Measurements from ENCODE around the gene SLCO1A2. TPM values are rescaled to one million over a fixed set of nuclear protein-coding genes. Genes with fewer than 3 reads are reported as not detected.

The SLCO1A2 gene
- total RNA-seq, 1 donor from 2014 or later, result 23.9 TPM

GRCh38 chr12:21328578-21328977 lies 6.1 kb downstream of the SLCO1A2 start:
- Histone ChIP-seq H3K4me2 (no peak overlapping the region), H4K20me1 (ENCODE audit: low read depth) (no peaks in the 10 kb centered on the region), H3K4me1 (peaks cover 15% of the 10 kb centered on the region), H3K27ac (no peak overlapping the region), H3K4me3 (no peak overlapping the region), H3K27me3 (no peaks in the 10 kb centered on the region), H3F3A (ENCODE audit: low read depth) (no peaks in the 10 kb centered on the region), H3K79me2 (ENCODE audit: low read depth) (no peaks in the 10 kb centered on the region), H3K36me3 (peaks cover 14% of the 10 kb centered on the region), H3K9me3 (ENCODE audit: low read depth) (peaks cover 26% of the 10 kb centered on the region), H2AFZ (replicated peaks) (no peak overlapping the region), H3K9ac (no peak overlapping the region)
- Mint-ChIP-seq H3K27ac (no peak overlapping the region), H3K9me3 (peaks cover 37% of the 10 kb centered on the region), H3K27me3 (ENCODE audit: insufficient read depth, low read depth) (no peaks in the 10 kb centered on the region), H3K4me1 (no peaks in the 10 kb centered on the region), H3K4me3 (no peak overlapping the region), H3K36me3 (peaks cover 2% of the 10 kb centered on the region)
- TF ChIP-seq EZH2 (IDR thresholded peaks at IDR 0.05), result no peak
- TF ChIP-seq EZH2phosphoT487 (IDR thresholded peaks at IDR 0.05), result no peak
- no peak for TF ChIP-seq CTCF (IDR thresholded peaks at IDR 0.05)
- DNase-seq (ENCODE audit: low spot score), result no peak

- no peak overlapping the region for H2AFZ ChIP-seq (replicated peaks)
- H3K4me1 ChIP-seq, result peaks cover 15% of the 10 kb centered on the region
- peak overlapping the region; percentile 45 for H3K4me2 ChIP-seq
- H3K79me2 ChIP-seq (ENCODE audit: low read depth), result no peaks in the 10 kb centered on the region
- Mint-ChIP-seq H3K4me3 (no peak overlapping the region), H3K36me3 (no peaks in the 10 kb centered on the region), H3K4me1 (no peaks in the 10 kb centered on the region), H3K27me3 (ENCODE audit: insufficient read depth, low read depth) (peaks cover 2% of the 10 kb centered on the region), H3K9me3 (peaks cover 17% of the 10 kb centered on the region), H3K27ac (no peak overlapping the region)
- H3K36me3 ChIP-seq, result peaks cover 5% of the 10 kb centered on the region
- no peaks in the 10 kb centered on the region for H3F3A ChIP-seq (ENCODE audit: low read depth)
- peak overlapping the region; percentile 6 for H3K4me3 ChIP-seq
- peak; percentile 64 for DNase-seq (ENCODE audit: low spot score)
- H4K20me1 ChIP-seq (ENCODE audit: low read depth), result no peaks in the 10 kb centered on the region
- no peaks in the 10 kb centered on the region for H3K9me3 ChIP-seq (ENCODE audit: low read depth)
- H3K9ac ChIP-seq, result no peak overlapping the region
- no peak for TF ChIP-seq CTCF (IDR thresholded peaks at IDR 0.05)
- no peak for TF ChIP-seq EZH2 (IDR thresholded peaks at IDR 0.05)
- no peak for TF ChIP-seq EZH2phosphoT487 (IDR thresholded peaks at IDR 0.05)
- no peaks in the 10 kb centered on the region for H3K27me3 ChIP-seq
- H3K27ac ChIP-seq, result no peak overlapping the region
Observed at GRCh38 chr12:21324551-21324950, 10.2 kb downstream of the SLCO1A2 start.

- no peaks in the 10 kb centered on the region for H3K36me3 Mint-ChIP-seq
- Histone ChIP-seq H3F3A (ENCODE audit: low read depth) (no peaks in the 10 kb centered on the region), H3K36me3 (no peaks in the 10 kb centered on the region), H3K79me2 (ENCODE audit: low read depth) (no peaks in the 10 kb centered on the region), H3K27me3 (no peaks in the 10 kb centered on the region), H2AFZ (replicated peaks) (no peak overlapping the region), H3K4me3 (no peak overlapping the region), H3K4me2 (no peak overlapping the region), H3K9me3 (ENCODE audit: low read depth) (no peaks in the 10 kb centered on the region), H3K27ac (no peak overlapping the region), H4K20me1 (ENCODE audit: low read depth) (no peaks in the 10 kb centered on the region), H3K9ac (no peak overlapping the region), H3K4me1 (peaks cover 15% of the 10 kb centered on the region)
- H3K4me1 Mint-ChIP-seq, result no peaks in the 10 kb centered on the region
- no peak overlapping the region for H3K4me3 Mint-ChIP-seq
- peaks cover 2% of the 10 kb centered on the region for H3K27me3 Mint-ChIP-seq (ENCODE audit: insufficient read depth, low read depth)
- no peak overlapping the region for H3K27ac Mint-ChIP-seq
- no peak for TF ChIP-seq EZH2 (IDR thresholded peaks at IDR 0.05)
- no peak for DNase-seq (ENCODE audit: low spot score)
- H3K9me3 Mint-ChIP-seq, result peaks cover 13% of the 10 kb centered on the region
Observed at GRCh38 chr12:21323736-21324135, 11.0 kb downstream of the SLCO1A2 start.

- no peak overlapping the region for H2AFZ ChIP-seq (replicated peaks)
- H3K27me3 ChIP-seq, result no peaks in the 10 kb centered on the region
- no peaks in the 10 kb centered on the region for H3K36me3 Mint-ChIP-seq
- H3K4me3 ChIP-seq, result no peak overlapping the region
- H3K4me1 ChIP-seq, result no peaks in the 10 kb centered on the region
- H3K27ac ChIP-seq, result no peak overlapping the region
- no peak overlapping the region for H3K9ac ChIP-seq
- no peaks in the 10 kb centered on the region for H3K4me1 Mint-ChIP-seq
- no peaks in the 10 kb centered on the region for H3K36me3 ChIP-seq
- no peaks in the 10 kb centered on the region for H3K27me3 Mint-ChIP-seq (ENCODE audit: insufficient read depth, low read depth)
- H4K20me1 ChIP-seq (ENCODE audit: low read depth), result no peaks in the 10 kb centered on the region
- no peak for DNase-seq (ENCODE audit: low spot score)
- no peaks in the 10 kb centered on the region for H3K9me3 Mint-ChIP-seq
- no peak overlapping the region for H3K4me3 Mint-ChIP-seq
- no peaks in the 10 kb centered on the region for H3K9me3 ChIP-seq (ENCODE audit: low read depth)
- H3K4me2 ChIP-seq, result no peak overlapping the region
- H3K27ac Mint-ChIP-seq, result no peak overlapping the region
- no peaks in the 10 kb centered on the region for H3F3A ChIP-seq (ENCODE audit: low read depth)
- H3K79me2 ChIP-seq (ENCODE audit: low read depth), result no peaks in the 10 kb centered on the region
- TF ChIP-seq CTCF (IDR thresholded peaks at IDR 0.05), result no peak
- TF ChIP-seq EZH2 (IDR thresholded peaks at IDR 0.05), result no peak
- no peak for TF ChIP-seq EZH2phosphoT487 (IDR thresholded peaks at IDR 0.05)
Observed at GRCh38 chr12:21308785-21309184, 25.9 kb downstream of the SLCO1A2 start.

Measured in neural progenitor cell (in vitro differentiated cells).